SK-N-MC (cell line): ENCODE data around the gene EID2.

ENCODE experiments used
- DNase-seq: peaks from one replicate; pipeline ENCODE4 v3.0.0-alpha.2; 2011; ENCODE audit warnings: low read depth, low spot score
- H3K27ac ChIP-seq: fragments of 200-600 bp; sonication (generic); 2 replicates; pipeline ENCODE4 v1.5.1; 2016; ENCODE audit warnings: mixed run types
- H3K36me3 ChIP-seq: fragments of 200-600 bp; sonication (generic); 2 replicates; pipeline ENCODE4 v1.6.1; 2017; ENCODE audit warnings: antibody characterized with exemption, low read length, mixed read lengths; ENCODE audit not compliant: insufficient read depth
- H3K4me3 ChIP-seq: fragments of 200-600 bp; sonication (generic); 2 replicates; pipeline ENCODE4 v1.5.1; 2016
- H3K9ac ChIP-seq: fragments of 200-600 bp; sonication (generic); 2 replicates; pipeline ENCODE4 v1.8.0; 2017; ENCODE audit warnings: mixed run types, mixed read lengths; ENCODE audit not compliant: insufficient read length
- H3K9me3 ChIP-seq: fragments of 200-600 bp; sonication (generic); 2 replicates; pipeline ENCODE4 v1.6.1; 2017; ENCODE audit warnings: low read depth, mild to moderate bottlenecking, antibody characterized with exemption, low read length, moderate library complexity, mixed read lengths
- EZH2 ChIP-seq: fragments of 200-600 bp; sonication (generic); IDR thresholded peaks from one replicate; pipeline ENCODE4 v1.6.1; 2017; ENCODE audit warnings: antibody characterized with exemption
- FOXP2 ChIP-seq: optimal IDR thresholded peaks from 2 replicates; pipeline ENCODE3; 2011; ENCODE audit warnings: mild to moderate bottlenecking, moderate library complexity; ENCODE audit not compliant: insufficient read depth; ENCODE audit errors: extremely low read length, control extremely low read depth
- POLR2AphosphoS5 ChIP-seq: IDR thresholded peaks from 2 replicates; pipeline ENCODE4 v1.6.1; 2012; ENCODE audit warnings: mild to moderate bottlenecking, low read depth, low read length, borderline replicate concordance

Gene EID2

DNA sequence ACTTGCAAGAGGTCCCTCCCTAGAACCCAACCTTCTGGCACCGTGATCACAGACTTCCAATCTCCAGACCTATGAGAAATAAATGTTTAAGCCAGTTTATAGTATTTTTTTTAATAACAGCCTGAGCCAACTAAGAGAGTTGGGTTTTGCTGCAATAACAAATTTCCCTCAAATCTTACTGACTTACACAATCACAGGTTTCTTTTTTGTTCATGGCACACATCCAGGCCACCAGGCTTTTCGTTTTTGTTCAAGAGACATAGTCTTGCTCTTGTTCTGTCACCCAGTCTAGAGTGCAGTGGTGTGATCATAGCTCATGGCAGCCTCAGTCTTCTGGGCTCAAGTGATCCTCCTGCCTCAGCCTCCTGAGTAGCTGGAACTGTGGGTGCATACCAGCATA lies 27.0 kb downstream of the EID2 start:
- DNase-seq, result no peak
- TF ChIP-seq EZH2, result no peak
- no peak for TF ChIP-seq POLR2AphosphoS5
- TF ChIP-seq FOXP2, result no peak

DNA sequence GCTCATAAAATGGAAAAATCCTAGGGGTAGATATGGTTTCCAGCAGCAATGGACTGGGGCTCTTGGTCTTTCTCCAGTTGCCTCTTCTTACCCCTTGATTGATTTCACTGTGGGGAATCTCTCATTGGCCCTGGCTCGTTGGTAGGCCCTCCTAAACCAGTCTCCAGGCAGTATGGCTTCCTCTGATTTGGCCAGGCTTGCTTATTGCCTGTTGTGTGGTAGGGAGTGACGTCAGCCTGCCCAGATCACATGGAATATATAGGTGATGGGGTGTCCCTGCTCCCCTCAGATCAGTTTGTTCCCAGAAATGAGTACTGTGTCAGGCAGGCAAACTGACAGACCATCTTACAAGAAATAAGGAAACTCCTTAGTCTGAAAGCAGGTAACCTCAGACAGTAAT lies 30.7 kb downstream of the EID2 start:
- DNase-seq, result no peak
- Histone ChIP-seq H3K36me3 (no peaks in the 10 kb centered on the region), H3K4me3 (no peak overlapping the region), H3K9ac (no peak overlapping the region), H3K27ac (no peak overlapping the region), H3K9me3 (no peaks in the 10 kb centered on the region)
- TF ChIP-seq POLR2AphosphoS5 (no peak), EZH2 (no peak), FOXP2 (no peak)

More for the DNA sequence above, 27.0 kb downstream of the EID2 start:
- Histone ChIP-seq H3K4me3 (no peak overlapping the region), H3K27ac (no peak overlapping the region), H3K9me3 (no peaks in the 10 kb centered on the region), H3K36me3 (no peaks in the 10 kb centered on the region), H3K9ac (no peak overlapping the region)

DNA sequence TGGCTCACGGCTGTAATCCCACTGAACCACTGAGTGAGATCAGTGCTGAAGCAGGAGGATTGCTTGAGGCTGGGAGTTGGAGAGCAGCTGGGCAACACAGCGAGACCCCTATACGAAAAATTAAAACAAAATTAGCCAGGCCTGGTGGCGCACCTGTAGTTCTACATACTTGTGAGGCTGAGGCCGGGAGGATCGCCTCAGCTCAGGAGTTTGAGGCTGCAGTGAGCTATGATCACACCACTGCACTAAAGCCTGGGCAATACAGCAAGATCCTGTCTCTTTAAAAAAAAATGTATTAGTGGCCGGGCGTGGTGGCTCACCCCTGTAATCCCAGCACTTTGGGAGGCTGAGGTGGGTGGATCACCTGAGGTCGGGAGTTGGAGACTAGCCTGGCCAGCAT lies 31.3 kb downstream of the EID2 start:
- H3K27ac ChIP-seq, result no peak overlapping the region

DNA sequence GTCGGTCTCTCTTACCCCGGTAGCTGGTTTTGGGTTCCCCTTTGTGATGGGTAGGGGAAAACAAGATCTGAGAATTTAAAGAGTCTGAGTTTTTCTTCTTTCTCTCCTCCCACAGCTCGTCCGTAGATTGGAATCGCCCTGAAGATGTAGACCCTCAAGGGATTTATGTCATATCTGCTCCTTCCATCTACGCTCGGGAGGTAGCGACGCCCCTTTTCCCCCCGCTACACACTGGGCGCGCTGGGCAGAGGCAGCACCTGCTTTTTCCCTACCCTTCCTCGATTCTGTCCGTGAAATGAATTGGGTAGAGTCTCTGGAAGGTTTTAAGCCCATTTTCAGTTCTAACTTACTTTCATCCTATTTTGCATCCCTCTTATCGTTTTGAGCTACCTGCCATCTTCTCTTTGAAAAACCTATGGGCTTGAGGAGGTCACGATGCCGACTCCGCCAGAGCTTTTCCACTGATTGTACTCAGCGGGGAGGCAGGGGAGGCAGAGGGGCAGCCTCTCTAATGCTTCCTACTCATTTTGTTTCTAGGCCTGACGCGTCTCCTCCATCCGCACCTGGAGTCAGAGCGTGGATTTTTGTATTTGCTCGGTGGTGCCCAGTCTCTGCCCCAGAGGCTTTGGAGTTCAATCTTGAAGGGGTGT lies 32.1 kb downstream of the EID2 start:
- TF ChIP-seq FOXP2 (no peak), POLR2AphosphoS5 (no peak), EZH2 (no peak)
- Histone ChIP-seq H3K36me3 (no peaks in the 10 kb centered on the region), H3K9ac (peak overlapping the region; percentile 23), H3K4me3 (peak overlapping the region; percentile 86), H3K27ac (no peak overlapping the region), H3K9me3 (no peaks in the 10 kb centered on the region)
- DNase-seq, result no peak

More for the DNA sequence above, 31.3 kb downstream of the EID2 start:
- Histone ChIP-seq H3K36me3 (no peaks in the 10 kb centered on the region), H3K9ac (no peak overlapping the region), H3K9me3 (no peaks in the 10 kb centered on the region), H3K4me3 (no peak overlapping the region)
- no peak for DNase-seq
- TF ChIP-seq FOXP2 (no peak), POLR2AphosphoS5 (no peak), EZH2 (no peak)

DNA sequence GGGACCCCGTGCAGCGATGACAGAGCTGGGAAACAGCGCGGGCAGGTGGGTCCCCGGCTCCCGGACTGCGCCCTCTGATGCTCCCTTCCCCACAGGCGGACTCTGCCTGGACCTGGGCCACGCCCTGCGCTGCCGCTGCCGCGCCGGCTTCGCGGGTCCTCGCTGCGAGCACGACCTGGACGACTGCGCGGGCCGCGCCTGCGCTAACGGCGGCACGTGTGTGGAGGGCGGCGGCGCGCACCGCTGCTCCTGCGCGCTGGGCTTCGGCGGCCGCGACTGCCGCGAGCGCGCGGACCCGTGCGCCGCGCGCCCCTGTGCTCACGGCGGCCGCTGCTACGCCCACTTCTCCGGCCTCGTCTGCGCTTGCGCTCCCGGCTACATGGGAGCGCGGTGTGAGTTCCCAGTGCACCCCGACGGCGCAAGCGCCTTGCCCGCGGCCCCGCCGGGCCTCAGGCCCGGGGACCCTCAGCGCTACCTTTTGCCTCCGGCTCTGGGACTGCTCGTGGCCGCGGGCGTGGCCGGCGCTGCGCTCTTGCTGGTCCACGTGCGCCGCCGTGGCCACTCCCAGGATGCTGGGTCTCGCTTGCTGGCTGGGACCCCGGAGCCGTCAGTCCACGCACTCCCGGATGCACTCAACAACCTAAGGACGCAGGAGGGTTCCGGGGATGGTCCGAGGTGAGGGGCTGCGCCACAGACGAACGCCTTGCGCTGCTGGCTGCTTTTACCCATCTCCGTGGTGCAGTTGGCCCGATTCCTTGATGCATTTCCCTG lies 32.8 kb downstream of the EID2 start:
- TF ChIP-seq POLR2AphosphoS5 (peak; percentile 50; the same call in 1 of the 2 replicates), EZH2 (no peak), FOXP2 (no peak)
- peak overlapping the region; percentile 86 for H3K4me3 ChIP-seq
- H3K36me3 ChIP-seq, result no peaks in the 10 kb centered on the region
- no peaks in the 10 kb centered on the region for H3K9me3 ChIP-seq
- H3K9ac ChIP-seq, result peak overlapping the region; percentile 23
- DNase-seq, result no peak
- no peak overlapping the region for H3K27ac ChIP-seq

DNA sequence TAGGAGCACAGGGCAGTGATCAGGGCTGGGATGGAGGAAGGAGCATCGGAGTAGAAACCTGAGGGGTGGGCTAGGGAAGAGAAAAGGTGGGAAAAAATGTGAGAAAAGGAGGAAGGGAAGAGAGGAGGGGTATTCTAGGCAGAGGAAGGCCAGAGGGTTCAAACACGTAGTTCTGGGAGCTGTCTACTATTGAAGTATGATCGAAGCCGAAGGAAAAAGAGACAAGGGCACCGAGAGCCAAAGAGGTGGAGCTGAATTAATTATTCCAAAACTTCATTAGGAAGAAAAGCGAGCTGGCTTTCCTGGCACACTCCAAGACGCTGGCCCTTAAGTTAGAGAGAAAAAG lies 33.4 kb downstream of the EID2 start:
- Histone ChIP-seq H3K9me3 (no peaks in the 10 kb centered on the region), H3K9ac (no peak overlapping the region), H3K4me3 (peak overlapping the region; percentile 86), H3K27ac (no peak overlapping the region), H3K36me3 (no peaks in the 10 kb centered on the region)
- TF ChIP-seq FOXP2 (no peak), EZH2 (no peak), POLR2AphosphoS5 (no peak)
- no peak for DNase-seq

DNA sequence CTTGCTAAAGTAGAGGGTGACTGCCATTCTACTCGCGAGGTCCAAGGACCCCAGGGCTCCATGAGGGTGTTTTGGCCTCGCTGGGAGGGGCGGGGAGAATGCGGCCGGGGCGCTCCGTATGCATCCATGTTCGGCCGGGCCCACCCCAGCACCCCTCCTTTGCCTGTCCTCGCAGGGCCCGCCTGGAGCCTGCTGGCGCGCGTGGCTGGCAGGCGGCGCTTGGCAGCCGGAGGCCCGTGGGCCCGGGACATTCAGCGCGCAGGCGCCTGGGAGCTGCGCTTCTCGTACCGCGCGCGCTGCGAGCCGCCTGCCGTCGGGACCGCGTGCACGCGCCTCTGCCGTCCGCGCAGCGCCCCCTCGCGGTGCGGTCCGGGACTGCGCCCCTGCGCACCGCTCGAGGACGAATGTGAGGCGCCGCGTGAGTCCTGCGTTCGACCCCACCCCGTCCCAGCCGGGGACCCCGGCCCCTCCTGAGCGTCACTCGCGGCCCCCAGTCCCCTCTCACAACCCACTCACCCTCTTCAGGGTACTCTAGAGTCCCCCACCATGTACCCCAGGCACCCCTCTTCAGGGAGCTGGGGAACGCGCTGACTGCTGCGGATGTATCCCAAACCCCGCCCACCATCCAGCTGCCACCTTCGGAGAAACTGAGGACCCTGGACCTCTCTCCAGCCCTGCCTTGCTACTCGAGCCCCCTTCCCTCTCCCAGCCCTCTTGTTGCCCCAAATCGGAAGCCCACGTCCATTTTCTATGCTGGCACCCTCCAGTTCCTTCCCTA lies 37.1 kb downstream of the EID2 start:
- Histone ChIP-seq H3K27ac (no peak overlapping the region), H3K36me3 (no peaks in the 10 kb centered on the region), H3K9ac (no peak overlapping the region), H3K4me3 (peak overlapping the region; percentile 55), H3K9me3 (no peaks in the 10 kb centered on the region)
- no peak for DNase-seq
- TF ChIP-seq EZH2, result no peak
- no peak for TF ChIP-seq FOXP2
- no peak for TF ChIP-seq POLR2AphosphoS5

DNA sequence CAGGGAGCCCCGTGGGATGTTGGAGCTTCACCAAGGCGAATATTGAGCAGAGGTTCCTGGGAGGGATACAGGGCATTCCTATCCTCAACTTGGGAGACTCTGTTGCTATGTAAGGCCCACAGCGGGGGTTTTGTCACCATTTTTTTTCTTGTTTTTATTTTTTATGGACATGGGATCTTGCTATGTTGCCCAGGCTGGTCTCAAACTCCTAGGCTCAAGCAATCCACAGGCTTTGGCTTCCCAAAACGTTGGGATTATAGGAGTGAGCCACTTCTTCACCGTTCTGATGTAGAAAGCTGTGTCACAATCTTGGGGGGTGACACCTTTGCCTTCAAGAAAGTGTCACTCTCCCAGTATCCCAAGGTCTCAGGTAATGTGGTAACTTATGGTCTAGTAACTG lies 38.6 kb downstream of the EID2 start:
- TF ChIP-seq EZH2, result no peak
- no peak for TF ChIP-seq FOXP2
- TF ChIP-seq POLR2AphosphoS5, result no peak
- Histone ChIP-seq H3K9me3 (no peaks in the 10 kb centered on the region), H3K36me3 (no peaks in the 10 kb centered on the region), H3K9ac (no peak overlapping the region), H3K27ac (no peak overlapping the region), H3K4me3 (no peak overlapping the region)
- no peak for DNase-seq
